ENCODE data around the gene CCDC97. TPM values are rescaled to one million over a fixed set of nuclear protein-coding genes. Genes with fewer than 3 reads are reported as not detected.
"Not testable (repeated sequence)": the region's sequence is repeated elsewhere in the genome, so short reads cannot be mapped to it uniquely, and the experiment has no call there.

The CCDC97 gene
- total RNA-seq, 1 donor from 2014 or later: 14.6 TPM

DNA sequence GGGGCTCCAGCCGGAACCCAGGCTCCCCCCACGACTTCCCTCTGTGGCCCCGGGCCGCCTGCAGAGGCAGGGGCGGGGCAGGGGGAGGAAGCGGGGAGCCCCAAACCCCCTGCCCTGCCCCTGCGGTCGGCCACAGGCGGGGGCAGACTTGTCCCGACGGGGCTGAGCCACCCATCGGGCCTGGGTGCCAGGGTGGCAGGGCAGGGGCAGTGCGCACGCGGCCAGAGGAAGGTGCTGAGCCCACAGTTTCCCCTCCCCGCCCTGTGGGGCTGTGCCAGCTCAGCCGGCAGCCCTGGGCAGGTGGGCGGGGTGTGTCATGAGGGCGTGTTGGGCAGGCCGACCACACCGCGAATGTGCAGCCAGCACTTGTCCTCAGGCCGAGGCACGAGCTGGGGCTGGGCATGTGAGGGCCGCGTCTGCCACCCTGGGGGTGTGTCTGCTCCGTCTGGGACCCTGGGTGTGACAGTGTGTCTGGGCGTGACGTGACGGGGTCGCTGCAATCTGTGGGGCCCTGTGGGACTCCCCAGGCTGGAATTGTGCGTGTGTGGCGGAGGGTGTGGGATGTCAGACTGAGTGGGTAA is 17.7 kb downstream of the CCDC97 start:
- peak; percentile 48 for ATAC-seq
- intact Hi-C loops (cut with DNase I): no loop called here
- peak; percentile 89 for DNase-seq (ENCODE audit: missing footprints)

DNA sequence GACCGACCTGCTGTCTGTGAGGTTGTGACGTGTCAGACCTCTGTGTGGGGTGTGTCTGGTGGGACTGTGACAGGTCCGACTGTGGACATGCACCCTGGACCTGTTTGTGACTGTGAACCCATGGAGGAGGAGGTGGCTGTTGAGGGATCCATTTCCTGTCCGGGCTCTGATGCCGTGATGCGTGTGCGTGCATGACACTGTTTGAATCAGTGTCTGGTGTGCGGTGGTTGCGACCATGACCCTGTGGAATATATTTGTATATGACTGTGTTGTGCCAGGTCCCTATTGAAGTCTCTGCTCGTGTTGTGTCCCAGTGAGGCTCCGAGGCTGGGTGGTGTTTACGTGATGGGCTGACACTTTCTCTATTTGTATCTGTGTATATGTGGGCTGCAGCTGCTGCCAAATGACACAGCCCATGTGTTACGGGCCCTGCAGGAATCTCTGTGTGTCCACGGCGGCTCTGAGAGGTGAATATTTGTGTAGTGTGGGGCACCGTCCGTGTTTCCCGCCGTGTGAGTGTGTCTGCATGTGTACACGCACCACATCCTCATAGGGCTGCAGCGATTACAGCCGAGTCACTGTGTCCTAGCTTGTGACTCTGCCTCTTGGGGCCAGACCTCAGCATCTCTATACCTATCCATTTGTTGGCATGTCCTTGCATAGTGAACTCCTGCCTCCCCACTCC is 18.3 kb downstream of the CCDC97 start:
- no peak for DNase-seq (ENCODE audit: missing footprints)
- ATAC-seq: no peak
- intact Hi-C loops (cut with DNase I): no loop called here

DNA sequence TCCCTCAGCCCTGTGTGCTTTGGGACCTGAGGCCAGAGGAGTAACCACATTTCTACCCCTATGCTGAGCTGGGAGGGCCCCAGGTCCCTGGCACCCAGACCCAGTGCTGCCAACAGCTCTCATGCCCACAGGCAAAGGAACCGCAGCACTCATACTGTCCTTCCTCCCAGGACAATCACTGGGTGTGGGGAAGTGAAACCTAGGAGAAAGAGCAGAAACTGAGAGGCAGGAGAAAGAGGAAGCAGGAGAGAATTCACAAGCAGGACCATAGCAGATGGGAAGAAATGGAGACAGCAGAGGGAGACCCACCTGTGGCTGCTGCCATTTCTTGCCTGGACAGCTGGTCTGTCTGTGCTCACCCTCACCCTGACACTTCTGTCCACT is 18.9 kb downstream of the CCDC97 start:
- ATAC-seq (peak; percentile 12), DNase-seq (ENCODE audit: missing footprints) (no peak)
- intact Hi-C loops (cut with DNase I): no loop called here

DNA sequence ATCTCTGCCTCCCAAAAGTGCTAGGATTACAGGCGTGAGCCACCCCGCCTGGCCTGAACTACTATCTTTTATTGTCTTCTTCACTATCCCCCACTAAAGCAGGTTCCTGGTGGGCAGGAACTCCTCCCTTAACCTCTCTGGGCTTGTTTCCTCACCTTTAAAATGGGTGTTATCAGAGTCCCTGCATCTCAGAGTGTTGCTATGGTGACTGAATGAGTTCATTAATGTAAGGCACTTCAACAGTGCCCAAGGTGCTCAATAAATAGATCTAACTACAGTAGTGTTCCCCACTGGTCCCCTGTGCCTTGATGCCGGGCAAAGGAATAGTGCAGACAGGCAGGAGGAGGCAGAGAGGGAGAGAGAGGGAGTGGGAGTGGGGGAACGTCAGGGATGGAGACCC is 20.5 kb downstream of the CCDC97 start:
- no peak for DNase-seq (ENCODE audit: missing footprints)
- no peak for ATAC-seq
- intact Hi-C loops (cut with DNase I): no loop called here

DNA sequence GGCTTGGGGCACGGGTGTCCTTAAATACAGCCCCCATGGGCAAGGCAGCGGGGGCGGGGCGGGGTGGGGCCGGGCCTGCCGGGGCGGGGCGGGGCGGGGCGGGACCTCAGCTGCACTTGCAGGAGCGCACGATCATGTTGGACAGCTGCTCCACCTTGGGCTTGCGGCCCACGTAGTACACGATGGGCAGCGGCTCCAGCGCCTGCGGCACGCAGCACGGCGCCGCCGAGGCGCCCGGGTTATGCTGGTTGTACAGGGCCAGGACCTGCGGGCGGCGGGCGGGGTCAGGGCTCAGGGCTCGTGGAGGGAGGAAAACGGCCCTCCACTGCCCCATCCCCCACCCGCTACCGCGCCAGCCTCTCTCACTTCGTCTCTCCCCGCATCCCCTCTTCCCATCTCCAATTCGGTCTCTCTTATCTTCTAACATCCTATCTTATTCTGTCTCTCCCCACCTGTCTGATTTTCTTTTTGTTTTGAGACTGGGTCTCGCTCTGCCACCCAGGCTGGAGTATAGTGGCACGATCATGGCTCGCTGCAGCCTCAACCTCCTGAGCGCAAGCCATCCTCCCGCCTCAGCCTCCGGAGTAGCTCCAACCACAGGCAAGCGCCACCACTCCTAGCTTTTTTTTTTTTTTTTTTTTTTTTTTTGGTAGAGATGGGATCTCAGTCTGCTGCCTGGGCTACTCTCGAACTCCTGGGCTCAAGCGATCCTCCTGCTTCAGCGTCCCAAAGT is 21.1 kb downstream of the CCDC97 start:
- DNase-seq (ENCODE audit: missing footprints) (no peak), ATAC-seq (no peak)
- intact Hi-C loops (cut with DNase I): no loop called here

DNA sequence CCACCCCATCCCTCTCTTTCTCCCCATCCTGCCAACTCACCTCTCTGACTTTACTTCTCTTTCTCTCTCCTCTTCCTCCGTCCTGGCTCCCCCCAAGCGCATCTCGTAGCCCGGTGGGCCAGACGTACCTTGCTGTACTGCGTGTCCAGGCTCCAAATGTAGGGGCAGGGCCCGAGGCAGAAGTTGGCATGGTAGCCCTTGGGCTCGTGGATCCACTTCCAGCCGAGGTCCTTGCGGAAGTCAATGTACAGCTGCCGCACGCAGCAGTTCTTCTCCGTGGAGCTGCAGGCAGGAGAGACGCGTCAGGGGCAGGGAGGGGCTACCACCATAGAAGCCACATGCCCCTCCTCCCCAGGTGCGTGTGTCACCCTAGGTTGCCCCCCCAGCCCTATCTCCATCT is 22.0 kb downstream of the CCDC97 start:
- no peak for DNase-seq (ENCODE audit: missing footprints)
- ATAC-seq: no peak

DNA sequence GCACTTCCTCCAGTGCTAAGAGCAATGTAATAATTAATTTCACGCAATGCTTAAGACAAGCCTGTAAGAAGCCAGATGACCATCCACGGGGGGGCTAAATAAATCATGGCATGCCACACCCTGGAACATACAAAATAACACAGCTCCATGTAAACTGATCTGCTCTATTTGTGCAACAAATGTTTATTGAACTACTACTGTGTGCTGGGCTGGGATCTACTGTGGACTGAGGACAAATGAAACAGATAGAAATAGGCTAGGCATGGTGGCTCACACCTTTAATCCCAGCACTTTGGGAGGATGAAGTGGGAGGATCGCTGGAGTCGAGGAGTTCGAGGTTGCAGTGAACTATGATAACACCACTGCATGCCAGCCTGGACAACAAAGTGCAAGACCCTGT is 22.5 kb downstream of the CCDC97 start:
- no peak for ATAC-seq
- DNase-seq (ENCODE audit: missing footprints): no peak
- intact Hi-C loops (cut with DNase I): no loop called here

More for the DNA sequence above, 22.0 kb downstream of the CCDC97 start:
- intact Hi-C loops (cut with DNase I): no loop called here

DNA sequence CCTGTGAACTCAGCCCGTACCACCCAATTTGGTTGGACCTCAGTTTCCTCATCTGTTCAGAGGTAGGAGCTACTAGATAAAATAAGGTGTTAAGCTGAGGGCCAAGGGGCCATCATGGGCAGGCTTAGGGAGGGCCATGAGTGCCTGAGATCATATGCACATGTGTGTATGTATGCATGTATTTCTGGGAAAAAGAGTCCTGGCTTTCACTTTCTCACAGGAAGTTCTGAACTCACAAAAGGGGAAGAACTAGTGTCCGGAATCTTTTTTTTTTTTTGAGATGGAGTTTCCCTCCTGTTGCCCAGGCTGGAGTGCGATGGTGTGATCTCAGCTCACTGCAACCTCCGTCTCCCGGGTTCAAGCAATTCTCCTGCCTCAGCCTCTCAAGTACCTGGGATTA is 24.8 kb downstream of the CCDC97 start:
- DNase-seq (ENCODE audit: missing footprints) (no peak), ATAC-seq (peak; percentile 23)
- intact Hi-C loops (cut with DNase I): no loop called here

DNA sequence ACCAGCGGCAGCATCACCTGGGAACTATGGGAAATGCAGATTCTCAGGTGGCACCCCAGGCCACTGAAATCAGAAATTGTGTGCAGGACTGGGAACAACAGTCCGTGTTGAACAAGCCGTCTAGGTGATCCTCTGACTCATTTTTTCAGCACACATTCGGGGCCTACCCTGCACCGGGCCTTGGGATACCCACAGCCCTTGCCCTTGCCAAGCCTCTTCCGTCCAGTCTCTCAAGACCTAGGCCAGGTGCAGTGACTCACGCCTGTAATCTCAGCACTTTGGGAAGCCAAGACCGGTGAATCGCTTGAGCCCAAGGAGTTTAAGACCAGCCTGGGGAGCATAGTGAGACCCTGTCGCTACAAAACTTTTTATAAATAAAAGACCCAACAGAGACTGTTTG is 25.5 kb downstream of the CCDC97 start:
- no peak for DNase-seq (ENCODE audit: missing footprints)
- intact Hi-C loops (cut with DNase I): no loop called here
- ATAC-seq: no peak

DNA sequence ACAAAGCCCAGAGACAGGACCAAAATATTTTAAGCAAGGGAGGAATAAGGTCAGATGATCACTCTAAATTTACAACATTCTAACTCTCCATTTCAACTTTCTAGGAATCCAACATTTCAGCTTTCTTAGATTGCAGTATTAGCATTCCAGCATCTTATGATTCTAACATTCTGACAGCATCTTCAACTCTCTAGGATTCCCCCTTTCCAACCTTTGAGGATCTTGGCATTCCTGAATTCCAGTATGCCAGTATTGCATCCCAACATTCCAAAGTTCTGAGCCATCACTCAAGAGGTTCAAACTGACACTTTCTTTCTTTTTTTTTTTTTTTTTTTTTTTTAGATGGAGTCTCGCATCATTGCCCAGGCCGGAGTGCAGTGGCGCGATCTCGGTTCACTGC is 30.0 kb downstream of the CCDC97 start:
- no peak for DNase-seq (ENCODE audit: missing footprints)
- intact Hi-C loops (cut with DNase I): no loop called here

DNA sequence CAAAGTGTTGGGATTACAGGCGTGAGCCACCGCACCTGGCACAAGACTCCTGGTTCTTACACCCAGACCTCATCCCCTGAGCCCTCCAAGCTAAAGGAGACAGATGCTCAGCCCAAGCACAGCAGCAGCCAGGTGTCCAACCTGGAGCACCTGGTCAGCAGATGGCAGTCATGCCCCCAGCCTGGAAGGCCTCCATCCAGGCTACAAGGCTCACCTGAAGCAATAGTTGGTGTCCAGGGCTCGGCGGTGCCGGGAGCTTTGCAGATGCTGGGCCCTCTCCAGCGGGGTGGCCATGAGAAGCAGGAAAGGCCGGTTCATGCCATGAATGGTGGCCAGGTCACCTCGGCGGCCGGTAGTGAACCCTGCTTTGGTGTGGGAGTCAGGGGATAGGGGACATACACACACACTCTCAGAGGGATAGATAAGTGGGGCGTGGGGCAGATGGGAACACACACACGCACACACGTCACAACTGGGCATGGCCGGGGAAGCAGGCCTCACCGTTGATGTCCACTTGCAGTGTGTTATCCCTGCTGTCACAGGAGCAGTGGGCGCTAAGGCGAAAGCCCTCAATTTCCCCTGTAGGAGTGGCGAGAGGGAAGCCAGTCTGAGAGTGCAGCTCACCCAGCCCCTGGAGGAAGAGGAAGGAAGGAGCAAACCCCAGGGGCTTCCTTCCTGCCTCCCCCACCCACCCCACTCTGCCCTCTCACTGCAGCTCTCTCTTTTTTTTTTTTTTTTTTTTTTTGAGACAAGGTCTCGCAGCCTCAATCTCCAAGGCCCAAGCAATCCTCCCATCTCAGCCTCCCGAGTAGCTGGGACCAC is 31.9 kb downstream of the CCDC97 start:
- intact Hi-C loops (cut with DNase I): no loop called here
- peak; percentile 50 for ATAC-seq
- no peak for DNase-seq (ENCODE audit: missing footprints)

More for the DNA sequence above, 30.0 kb downstream of the CCDC97 start:
- ATAC-seq: no peak

DNA sequence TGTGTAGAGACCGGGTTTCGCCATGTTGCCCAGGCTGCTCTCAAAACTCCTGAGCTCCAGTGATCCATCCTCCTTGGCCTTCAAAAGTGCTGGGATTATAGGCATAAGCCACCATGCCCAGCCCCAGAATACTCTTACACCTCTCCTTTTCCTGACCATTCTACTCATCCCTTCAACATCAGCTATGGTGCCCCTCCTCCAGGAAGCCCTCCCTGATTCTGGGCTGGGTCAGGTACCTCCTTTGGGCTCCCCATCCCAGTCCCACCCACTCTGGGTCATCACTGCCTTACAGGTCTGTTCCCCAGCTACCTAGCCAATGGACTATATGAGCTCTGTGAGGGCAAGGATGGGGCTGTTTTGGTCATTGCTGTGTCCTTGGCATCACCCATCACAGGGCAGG is 34.2 kb downstream of the CCDC97 start:
- DNase-seq (ENCODE audit: missing footprints) (no peak), ATAC-seq (no peak)
- intact Hi-C loops (cut with DNase I): no loop called here

DNA sequence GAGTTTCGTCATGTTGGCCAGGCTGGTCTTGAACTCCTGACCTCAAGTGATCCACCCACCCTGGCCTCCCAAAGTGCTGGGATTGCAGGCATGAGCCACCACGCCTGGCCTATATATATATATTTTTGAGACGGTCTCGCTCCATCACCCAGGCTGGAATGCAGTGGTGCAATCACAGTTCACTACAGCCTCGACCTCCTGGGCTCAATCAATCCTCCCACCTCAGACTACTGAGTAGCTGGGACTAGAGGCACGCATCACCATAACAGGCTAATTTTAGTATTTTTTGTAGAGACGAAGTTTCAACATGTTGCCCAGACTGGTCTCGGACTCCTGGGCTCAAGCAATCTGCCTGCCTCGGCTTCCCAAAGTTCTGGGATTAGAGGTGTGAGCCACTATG is 36.9 kb downstream of the CCDC97 start:
- intact Hi-C loops (cut with DNase I); DNase-seq (ENCODE audit: missing footprints); ATAC-seq: not testable (repeated sequence)

DNA sequence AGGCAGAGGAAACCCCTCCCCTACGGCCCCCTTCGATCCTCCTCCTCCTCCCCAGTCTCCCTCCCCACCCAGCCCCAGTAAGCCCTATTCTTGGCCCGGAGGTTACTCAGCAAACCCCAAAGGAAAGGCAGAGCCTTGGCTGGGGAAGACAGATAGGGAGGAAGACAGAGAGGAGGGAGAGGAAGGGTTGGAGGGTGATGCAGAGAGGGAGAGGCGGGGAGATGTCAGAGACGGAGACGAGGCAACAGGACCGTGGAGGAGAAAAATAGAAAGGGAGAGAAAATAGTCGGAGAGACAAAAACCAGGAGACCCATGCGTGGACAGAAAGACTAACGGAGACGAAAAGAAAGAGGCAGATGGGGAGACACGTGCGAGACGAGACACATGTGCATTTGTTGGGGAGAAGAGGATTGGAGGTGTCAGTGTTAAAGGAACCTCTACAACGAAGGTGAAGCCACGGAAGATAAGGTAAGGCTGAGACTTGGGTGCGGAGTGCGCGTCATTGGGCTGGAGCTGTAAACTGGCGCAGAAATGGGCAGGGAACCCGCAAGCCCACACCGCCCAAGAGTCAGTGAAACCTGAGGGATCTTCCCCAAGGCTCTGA is 40.9 kb downstream of the CCDC97 start:
- ATAC-seq: peak; percentile 17
- intact Hi-C loops (cut with DNase I): loop anchor here (1.0 to 5.0 kb wide), 3 partner anchors 26 to 149 kb away; partner anchors contain the start of gene CCDC97
- DNase-seq (ENCODE audit: missing footprints): no peak

DNA sequence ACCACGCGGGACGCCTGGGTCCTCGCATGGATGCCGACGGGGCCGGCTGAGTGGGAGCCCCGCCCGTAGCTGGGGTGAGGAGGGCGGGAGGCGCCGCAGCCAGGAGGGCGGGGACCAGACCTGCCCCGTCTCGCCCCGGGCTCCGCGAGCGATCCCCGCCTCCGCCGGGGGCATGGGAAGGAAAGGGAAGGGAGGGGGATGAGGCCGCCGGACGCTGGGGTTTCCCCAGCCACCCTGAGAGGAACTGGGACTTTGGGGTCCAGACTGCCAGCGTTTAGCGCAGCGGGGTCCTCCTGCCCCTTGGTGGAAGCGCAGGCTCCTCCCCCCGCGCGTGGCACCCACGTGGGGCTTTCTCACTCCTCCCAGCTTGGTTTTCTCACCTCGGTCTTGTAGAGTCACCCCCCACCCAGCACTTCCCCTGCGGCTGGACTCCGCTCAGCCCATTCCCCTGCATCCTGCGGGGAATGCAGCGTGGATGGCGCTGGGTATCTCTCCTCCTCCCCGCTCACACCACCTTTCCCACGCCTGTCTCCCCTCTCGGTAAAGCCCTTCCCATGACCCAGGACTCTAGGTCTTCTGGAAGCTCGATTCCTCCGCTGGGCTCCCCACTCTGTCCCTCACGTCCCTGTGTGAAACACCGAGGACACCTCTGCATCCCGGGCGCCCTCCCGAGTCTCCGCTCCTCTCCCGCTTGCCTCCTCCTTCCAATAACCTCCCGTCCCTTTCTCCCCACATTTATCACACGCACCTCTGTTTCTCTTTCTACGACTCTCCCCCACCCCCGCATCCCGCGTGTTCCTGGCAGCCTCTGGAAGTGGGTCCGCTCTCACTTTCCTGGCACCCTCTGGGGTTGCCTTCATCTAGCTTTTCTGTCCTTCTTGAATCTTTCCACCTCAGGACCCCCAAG is 41.6 kb downstream of the CCDC97 start:
- intact Hi-C loops (cut with DNase I): loop anchor here (1.0 to 5.0 kb wide), 3 partner anchors 26 to 149 kb away; partner anchors contain the start of gene CCDC97
- DNase-seq (ENCODE audit: missing footprints) (peak; percentile 91), ATAC-seq (peak; percentile 60)

DNA sequence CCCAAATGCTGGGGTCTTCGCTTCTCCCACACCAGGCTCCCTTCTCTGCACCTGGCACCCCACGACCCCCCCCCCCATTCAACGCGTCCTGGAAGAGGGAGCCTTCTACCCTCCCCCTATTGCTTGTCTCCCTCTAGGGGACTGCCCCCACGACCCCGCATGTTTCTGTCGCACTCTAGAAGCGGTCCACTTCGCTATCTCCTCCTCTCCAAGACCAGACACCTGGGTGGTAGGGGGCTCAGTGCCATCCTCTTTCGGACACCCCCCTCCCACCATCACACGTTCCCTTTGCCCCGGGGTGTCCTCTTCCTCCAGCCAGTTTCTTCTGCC is 42.3 kb downstream of the CCDC97 start:
- intact Hi-C loops (cut with DNase I): loop anchor here (5.0 kb wide), 1 partner anchor 150 kb away; no protein-coding TSS in a partner anchor
- ATAC-seq: no peak
- DNase-seq (ENCODE audit: missing footprints): no peak

DNA sequence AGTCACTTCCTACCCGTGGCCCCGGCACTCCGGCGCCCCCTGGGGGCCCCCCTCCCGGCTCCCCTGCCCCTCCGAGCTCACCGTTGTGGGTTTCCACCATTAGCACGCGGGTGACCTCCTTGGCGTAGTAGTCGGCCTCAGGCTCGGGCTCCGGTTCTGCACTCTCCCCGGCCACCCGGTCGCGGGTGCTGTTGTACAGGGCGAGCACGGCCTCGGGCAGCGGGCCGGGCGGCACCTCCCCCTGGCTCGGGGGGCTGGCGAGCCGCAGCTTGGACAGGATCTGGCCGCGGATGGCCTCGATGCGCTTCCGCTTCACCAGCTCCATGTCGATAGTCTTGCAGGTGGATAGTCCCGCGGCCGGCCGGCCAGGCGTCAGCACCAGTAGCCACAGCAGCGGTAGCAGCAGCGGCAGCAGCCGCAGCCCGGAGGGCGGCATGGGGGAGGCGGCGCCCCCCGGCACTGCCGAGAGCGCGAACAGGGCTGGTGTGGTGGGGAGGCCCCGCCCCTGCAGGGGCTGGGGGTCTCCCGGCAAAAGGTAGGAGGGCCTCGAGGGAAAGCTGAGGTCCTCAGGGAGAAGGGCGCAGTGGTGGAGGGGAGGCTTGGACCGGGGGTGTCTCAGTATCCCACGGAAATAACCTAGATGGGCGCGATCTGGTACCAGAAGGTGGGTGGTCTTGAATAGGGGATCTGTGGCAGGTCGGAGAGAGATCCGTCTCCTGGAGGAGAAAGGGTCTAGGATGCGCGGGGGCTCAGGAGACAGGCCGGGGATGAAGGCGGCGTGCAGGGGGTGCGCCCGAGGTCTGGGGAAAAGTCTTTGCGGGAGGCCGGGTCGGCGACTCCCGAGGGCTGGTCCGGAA is 42.9 kb downstream of the CCDC97 start:
- intact Hi-C loops (cut with DNase I): loop anchor here (5.0 kb wide), 1 partner anchor 151 kb away; no protein-coding TSS in a partner anchor
- peak; percentile 30 for ATAC-seq
- DNase-seq (ENCODE audit: missing footprints): peak; percentile 87
